NCI-H2227 (cell line): ENCODE results near the gene HAUS6.
A peak's percentile ranks its signal among the peaks of the same experiment; 100 is the strongest.
"Not testable (repeated sequence)": the region's sequence is repeated elsewhere in the genome, so short reads cannot be mapped to it uniquely, and the experiment has no call there.

Experiments
- DNase-seq: peaks from one replicate; lab custom pipeline; 2025; ENCODE audit not compliant: unreplicated experiment; lab: John Stamatoyannopoulos, UW

Gene HAUS6

DNA sequence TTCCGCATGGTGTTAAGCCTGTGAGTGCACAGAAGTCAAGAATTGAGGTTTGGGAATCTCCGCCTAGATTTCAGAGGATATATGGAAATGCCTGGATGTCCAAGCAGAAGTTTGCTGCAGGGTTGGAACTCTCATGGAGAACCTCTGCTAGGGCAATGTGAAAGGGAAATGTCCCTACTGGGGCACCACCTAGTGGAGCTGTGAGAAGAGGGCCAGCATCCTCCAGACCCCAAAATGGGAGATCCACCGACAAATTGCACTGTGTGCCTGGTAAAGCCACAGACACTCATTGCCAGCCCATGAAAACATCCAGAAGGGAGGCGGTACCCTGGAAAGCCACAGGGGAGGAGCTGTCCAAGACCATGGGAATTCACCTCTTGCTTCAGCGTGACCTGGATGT, 66.1 kb downstream of the HAUS6 start:
- DNase-seq = no peak

GRCh38 chr9:19033015-19033414, 69.7 kb downstream of the HAUS6 start, which contains the start of gene SAXO1:
SAXO1 (minus strand) TSS chr9:19033209; CDS start chr9:19032908, 301 bp downstream.
- DNase-seq = no peak

DNA sequence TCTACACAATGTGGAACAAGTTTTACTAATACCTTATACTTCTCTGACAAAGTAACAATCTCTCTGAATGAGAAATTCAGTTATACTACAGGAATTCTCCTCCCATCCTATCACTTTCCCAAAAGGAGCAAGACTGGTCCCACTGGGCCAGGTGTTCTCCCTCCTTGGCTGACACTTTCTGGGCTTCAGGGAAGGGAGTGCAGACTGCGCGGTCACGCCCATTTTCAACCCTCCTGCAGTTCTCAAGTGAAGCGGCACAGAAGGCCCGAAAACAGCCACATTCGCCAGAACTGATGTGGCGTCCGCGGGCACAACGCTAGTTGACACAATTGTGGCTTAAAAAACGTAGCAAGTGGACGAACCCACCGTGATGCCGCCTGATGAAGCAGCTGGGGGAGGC, 70.3 kb downstream of the HAUS6 start:
- DNase-seq = no peak

DNA sequence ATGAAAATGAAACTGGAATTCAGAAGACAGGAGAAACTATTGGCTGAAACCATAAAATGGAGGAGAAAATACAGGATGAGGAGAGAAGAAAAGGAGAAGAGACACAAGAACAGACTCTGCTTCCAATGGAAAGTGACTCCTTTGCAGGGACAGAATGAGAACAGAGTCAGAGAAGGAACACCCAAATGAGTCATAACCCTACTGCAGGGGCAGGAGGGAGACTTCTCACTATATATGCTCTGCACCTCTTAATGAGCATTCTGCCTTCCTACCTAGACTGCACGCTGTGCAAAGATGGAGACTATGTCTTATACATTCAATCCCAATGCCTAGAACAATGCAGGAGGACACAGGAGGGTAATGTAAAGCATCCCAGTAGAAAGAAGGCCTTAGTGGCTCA, 71.8 kb downstream of the HAUS6 start:
- no peak for DNase-seq

DNA sequence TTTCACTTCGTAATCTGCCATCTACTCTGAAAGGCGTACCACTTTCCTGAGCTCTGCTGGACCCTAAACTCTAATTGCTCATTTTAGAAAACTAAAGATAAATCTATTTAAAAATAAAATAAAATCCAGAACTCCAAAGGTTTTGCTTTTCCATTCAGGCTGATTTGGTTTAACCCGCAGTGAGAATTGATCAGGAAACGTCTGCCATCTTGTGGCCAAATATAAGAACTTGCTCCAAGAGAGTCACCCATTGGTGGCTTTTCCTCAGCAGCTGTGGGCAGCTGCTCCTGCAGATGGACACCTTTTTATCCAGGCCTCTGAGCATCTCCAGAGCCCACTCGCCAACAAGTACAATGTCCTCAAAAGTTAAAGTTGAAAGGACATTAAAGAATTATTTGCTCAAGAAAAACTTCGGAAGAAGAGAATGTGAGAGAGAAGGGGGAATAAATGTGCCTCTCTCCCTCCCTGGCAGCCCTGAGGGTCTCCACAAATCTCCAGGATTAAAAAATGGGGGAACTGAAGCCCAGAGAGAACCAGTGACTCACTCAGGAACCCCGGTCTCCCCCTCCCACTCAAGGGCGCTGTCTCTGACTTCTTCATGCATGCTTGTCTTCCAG, 73.8 kb downstream of the HAUS6 start:
- peak; percentile 71 for DNase-seq

- DNase-seq = no peak
These were observed 74.9 kb downstream of the HAUS6 start for GRCh38 chr9:19027825-19028224.

DNA sequence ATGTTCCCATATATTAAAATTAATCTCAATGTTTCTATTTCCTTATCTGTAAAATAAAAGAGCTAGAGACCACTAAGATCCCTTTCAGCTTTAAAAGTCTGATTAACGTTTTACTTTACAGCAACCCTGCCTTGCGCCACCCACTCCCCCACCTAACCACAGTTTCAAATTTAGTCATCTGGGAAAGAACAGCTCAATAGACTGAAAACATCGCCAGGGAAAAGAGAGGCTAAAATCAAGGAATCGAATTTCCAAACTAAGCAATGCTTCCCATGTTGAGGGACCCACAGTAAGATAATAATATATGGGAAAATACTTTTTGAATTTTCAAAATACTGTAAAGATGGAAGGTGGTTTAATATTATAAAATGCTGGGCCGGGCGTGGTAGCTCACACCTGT, 76.3 kb downstream of the HAUS6 start:
- DNase-seq = no peak

- DNase-seq = no peak
These were observed 79.6 kb downstream of the HAUS6 start for GRCh38 chr9:19023078-19023477.

DNA sequence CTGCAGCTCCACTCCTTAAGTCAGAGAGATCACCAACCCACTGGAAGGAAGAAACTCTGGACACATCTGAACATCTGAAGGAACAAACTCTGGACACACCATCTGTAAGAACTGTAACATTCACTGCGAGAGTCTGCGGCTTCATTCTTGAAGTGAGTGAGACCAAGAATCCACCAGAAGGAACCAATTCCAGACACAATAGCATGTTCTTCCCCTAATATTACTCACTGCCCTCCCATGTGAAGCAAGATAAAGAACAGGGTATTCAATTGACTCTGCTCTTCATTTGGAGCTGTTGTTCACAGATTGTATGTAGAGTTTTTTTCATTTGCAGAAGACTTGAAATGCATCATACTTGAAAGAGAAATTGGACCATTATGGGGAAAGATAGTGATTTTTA, 80.5 kb downstream of the HAUS6 start:
- no peak for DNase-seq

DNA sequence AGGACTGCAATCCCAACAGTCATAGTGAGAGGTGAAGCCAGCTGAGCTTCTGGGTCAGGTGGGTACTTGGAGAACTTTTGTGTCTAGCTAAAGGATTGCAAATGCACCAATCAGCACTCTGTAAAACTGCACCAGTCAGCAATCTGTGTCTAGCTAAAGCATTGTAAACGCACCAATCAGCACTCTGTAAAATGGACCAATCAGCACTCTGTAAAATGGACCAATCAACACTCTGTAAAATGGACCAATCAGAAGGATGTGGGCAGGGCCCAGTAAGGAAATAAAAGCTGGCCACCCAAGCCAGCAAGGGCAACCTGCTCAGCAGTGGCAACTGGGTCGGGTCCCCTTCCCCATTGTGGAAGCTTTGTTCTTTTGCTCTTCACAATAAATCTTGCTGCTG, 81.1 kb downstream of the HAUS6 start:
- not testable (repeated sequence) for DNase-seq

DNA sequence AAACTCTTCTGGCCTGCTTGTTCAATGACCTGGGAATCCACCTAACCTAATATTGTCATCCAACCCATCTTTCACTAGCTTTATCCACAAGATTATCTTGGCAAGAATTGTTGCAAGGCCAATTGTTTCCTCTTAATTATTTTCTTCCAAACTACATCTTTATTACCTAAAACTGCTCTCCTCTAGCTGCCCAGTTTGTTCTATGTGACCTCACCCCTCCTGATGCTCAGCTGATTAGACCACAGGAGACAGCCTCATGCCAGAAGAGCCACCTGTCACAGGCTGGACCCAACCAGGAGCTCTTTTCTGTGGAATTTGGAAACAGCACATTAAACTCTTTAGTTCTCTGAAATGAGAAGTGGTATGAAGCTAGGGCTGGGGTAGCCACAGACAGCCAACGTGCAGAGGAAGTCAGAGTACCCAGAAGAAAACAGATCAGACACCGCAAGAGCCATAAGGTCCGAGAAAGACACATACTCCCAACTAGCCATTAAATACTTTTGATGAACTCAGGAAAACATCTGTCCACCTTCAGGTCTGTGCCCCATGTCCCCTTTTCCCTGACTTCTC, 81.7 kb downstream of the HAUS6 start:
- DNase-seq = no peak

GRCh38 chr9:19018201-19018600, 84.5 kb downstream of the HAUS6 start:
- DNase-seq = no peak

GRCh38 chr9:19009391-19009965, 93.2 kb downstream of the HAUS6 start:
- no peak for DNase-seq
